ENCODE measurements around the gene RGPD4. TPM values are rescaled to one million over a fixed set of nuclear protein-coding genes. Genes with fewer than 3 reads are reported as not detected.

The RGPD4 gene
- total RNA-seq, 1 donor = under 0.01 TPM

GRCh38 chr2:107808959-107809358, 17.7 kb upstream of the RGPD4 start:
- H3K4me2 ChIP-seq (ENCODE audit: insufficient read depth, low read length) = no peak overlapping the region
- peak overlapping the region; percentile 18 for H2AFZ ChIP-seq (ENCODE audit: low read length)
- H3K27me3 ChIP-seq (ENCODE audit: insufficient read depth, low read length) = no peaks in the 10 kb centered on the region
- H3K9me3 ChIP-seq (ENCODE audit: low read depth, low read length) = no peaks in the 10 kb centered on the region
- H3K27ac ChIP-seq (ENCODE audit: low read depth, low read length) = no peak overlapping the region
- no peaks in the 10 kb centered on the region for H3K79me2 ChIP-seq (ENCODE audit: insufficient read depth, low read length)
- no peaks in the 10 kb centered on the region for H3K4me1 ChIP-seq (ENCODE audit: insufficient read depth, low read length)
- no peaks in the 10 kb centered on the region for H3K36me3 ChIP-seq (ENCODE audit: insufficient read depth, low read length)
- no peak for DNase-seq (ENCODE audit: insufficient read length, low spot score, missing footprints)
- H4K20me1 ChIP-seq (ENCODE audit: insufficient read depth, low read length) = no peaks in the 10 kb centered on the region
- TF ChIP-seq CTCF (IDR thresholded peaks at IDR 0.05; ENCODE audit: extremely low read depth, low read depth, low read length) = no peak
- H3K4me3 ChIP-seq (ENCODE audit: insufficient read depth, low read length) = no peak overlapping the region

DNA sequence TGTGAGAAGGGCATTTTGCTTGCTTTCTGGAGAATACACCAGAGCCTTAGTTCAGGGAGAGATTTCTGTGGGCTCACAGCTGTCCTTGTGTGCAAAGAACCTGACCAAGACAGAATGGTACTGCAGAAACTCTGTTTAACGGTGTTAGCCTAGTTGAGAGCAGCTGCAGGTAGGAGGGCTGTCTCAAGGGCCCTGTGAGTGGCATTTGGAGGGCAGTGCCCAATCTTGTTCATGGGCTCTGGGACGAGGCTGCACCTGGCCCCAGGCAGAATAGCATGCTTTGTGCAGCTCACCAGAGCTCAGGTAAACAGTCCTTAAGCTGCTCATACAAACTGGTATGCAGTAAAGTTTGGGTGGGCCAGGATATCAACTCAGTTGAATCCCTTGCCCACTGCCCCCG, 16.9 kb upstream of the RGPD4 start:
- no peak for TF ChIP-seq CTCF (IDR thresholded peaks at IDR 0.05; ENCODE audit: extremely low read depth, low read depth, low read length)
- Histone ChIP-seq H3K36me3 (ENCODE audit: insufficient read depth, low read length) (no peaks in the 10 kb centered on the region), H3K4me1 (ENCODE audit: insufficient read depth, low read length) (no peaks in the 10 kb centered on the region), H4K20me1 (ENCODE audit: insufficient read depth, low read length) (no peaks in the 10 kb centered on the region), H3K79me2 (ENCODE audit: insufficient read depth, low read length) (no peaks in the 10 kb centered on the region), H3K9me3 (ENCODE audit: low read depth, low read length) (no peaks in the 10 kb centered on the region), H2AFZ (ENCODE audit: low read length) (no peak overlapping the region), H3K4me2 (ENCODE audit: insufficient read depth, low read length) (no peak overlapping the region), H3K4me3 (ENCODE audit: insufficient read depth, low read length) (no peak overlapping the region), H3K27me3 (ENCODE audit: insufficient read depth, low read length) (no peaks in the 10 kb centered on the region), H3K27ac (ENCODE audit: low read depth, low read length) (no peak overlapping the region)
- DNase-seq (ENCODE audit: insufficient read length, low spot score, missing footprints) = no peak

DNA sequence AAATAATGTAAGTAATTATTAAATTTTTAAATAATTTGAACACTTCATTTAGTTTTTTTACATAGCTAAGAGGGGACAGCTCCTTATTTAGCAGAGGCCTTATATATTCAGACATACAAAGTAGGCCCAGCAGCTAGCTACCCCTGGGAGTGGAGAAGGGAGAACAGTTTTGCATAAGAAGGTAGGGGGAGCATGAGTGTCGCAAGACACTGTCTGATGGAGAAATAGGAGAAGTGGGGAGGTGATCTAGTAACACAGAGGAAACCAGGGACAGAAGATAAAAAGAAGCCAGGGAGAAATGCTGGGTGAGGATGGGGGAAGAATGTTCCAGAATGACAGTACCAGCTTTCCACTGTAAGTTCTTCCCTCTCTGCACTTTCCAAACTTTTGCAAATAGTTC, 16.0 kb upstream of the RGPD4 start:
- H3K27me3 ChIP-seq (ENCODE audit: insufficient read depth, low read length) = no peaks in the 10 kb centered on the region
- H3K9me3 ChIP-seq (ENCODE audit: low read depth, low read length) = no peaks in the 10 kb centered on the region
- no peaks in the 10 kb centered on the region for H4K20me1 ChIP-seq (ENCODE audit: insufficient read depth, low read length)
- TF ChIP-seq CTCF (IDR thresholded peaks at IDR 0.05; ENCODE audit: extremely low read depth, low read depth, low read length) = no peak
- H3K36me3 ChIP-seq (ENCODE audit: insufficient read depth, low read length) = no peaks in the 10 kb centered on the region
- no peak for DNase-seq (ENCODE audit: insufficient read length, low spot score, missing footprints)
- no peaks in the 10 kb centered on the region for H3K4me1 ChIP-seq (ENCODE audit: insufficient read depth, low read length)
- H2AFZ ChIP-seq (ENCODE audit: low read length) = no peak overlapping the region
- H3K4me2 ChIP-seq (ENCODE audit: insufficient read depth, low read length) = no peak overlapping the region
- no peaks in the 10 kb centered on the region for H3K79me2 ChIP-seq (ENCODE audit: insufficient read depth, low read length)
- H3K27ac ChIP-seq (ENCODE audit: low read depth, low read length) = no peak overlapping the region
- no peak overlapping the region for H3K4me3 ChIP-seq (ENCODE audit: insufficient read depth, low read length)

DNA sequence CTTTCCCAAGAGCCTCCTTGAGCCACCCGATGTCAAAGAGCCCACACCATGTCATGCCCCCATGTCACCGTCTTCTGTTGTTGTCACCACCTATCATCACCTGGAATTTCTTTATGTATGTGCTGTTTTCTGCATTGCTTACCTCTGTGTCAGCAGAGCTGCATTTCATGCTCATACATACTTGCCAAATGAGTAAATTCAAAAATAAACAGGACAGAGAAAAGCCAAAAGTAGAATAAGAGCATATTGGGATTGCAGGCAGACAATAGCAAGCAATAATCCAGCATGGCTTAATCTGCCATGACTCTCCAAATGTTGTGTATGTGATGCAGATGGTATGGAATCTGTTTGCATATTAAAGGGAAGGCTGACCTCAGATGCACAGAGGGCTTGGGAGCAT, 15.3 kb upstream of the RGPD4 start:
- Histone ChIP-seq H3K36me3 (ENCODE audit: insufficient read depth, low read length) (no peaks in the 10 kb centered on the region), H3K79me2 (ENCODE audit: insufficient read depth, low read length) (no peaks in the 10 kb centered on the region), H2AFZ (ENCODE audit: low read length) (no peak overlapping the region), H3K27me3 (ENCODE audit: insufficient read depth, low read length) (no peaks in the 10 kb centered on the region), H4K20me1 (ENCODE audit: insufficient read depth, low read length) (no peaks in the 10 kb centered on the region), H3K4me2 (ENCODE audit: insufficient read depth, low read length) (no peak overlapping the region), H3K4me3 (ENCODE audit: insufficient read depth, low read length) (no peak overlapping the region), H3K4me1 (ENCODE audit: insufficient read depth, low read length) (no peaks in the 10 kb centered on the region), H3K27ac (ENCODE audit: low read depth, low read length) (no peak overlapping the region), H3K9me3 (ENCODE audit: low read depth, low read length) (no peaks in the 10 kb centered on the region)
- TF ChIP-seq CTCF (IDR thresholded peaks at IDR 0.05; ENCODE audit: extremely low read depth, low read depth, low read length) = no peak
- no peak for DNase-seq (ENCODE audit: insufficient read length, low spot score, missing footprints)
